NCI-H2227 (cell line): Measurements from ENCODE around the gene SLC7A4.
A peak's percentile ranks its signal among the peaks of the same experiment; 100 is the strongest.
"Not testable (repeated sequence)": the region's sequence is repeated elsewhere in the genome, so short reads cannot be mapped to it uniquely, and the experiment has no call there.

Experiments used
- DNase-seq: peaks from one replicate; lab custom pipeline; 2025; ENCODE audit not compliant: unreplicated experiment; lab: John Stamatoyannopoulos, UW

SLC7A4 gene

GRCh38 chr22:21064917-21065864 is 32.8 kb upstream of the SLC7A4 start:
- no peak for DNase-seq

DNA sequence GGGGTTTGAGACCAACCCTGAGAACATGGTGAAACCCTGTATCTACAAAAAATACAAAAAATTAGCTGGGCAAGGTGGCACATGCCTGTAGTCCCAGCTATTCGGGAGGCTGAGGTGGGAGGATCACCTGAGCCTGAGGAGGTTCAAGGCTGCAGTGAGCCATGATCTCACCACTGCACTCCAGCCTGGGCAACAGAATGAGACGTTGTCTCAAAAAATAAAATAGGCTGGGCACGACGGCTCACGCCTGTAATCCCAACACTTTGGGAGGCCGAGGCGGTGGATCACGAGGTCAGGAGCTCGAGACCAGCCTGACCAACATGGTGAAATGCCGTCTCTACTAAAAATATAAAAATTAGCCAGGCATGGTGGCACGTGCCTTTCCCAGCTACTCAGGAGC is 32.1 kb upstream of the SLC7A4 start:
- not testable (repeated sequence) for DNase-seq

GRCh38 chr22:21061660-21062321 is 29.4 kb upstream of the SLC7A4 start:
- DNase-seq, result not testable (repeated sequence)

DNA sequence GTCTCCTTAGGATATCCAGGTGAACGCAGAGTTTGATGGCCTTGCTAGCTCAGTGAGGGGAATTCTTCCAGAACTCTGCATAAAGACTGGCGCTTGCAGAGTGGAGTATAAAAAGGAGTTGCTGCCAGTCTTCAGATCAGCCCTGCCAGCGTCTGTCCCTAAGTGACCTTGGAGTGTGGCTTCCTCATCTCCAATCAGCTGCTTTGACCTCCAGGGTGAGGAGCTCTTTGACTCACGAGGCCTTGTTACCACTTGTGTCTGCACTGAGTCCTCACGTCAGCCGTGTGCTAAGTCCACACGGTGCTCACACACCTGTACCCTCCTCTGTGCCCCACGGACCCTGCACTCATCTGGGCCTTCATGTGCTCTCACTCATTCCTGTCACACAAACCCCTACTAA is 28.0 kb upstream of the SLC7A4 start:
- not testable (repeated sequence) for DNase-seq

GRCh38 chr22:21055880-21056319 is 23.5 kb upstream of the SLC7A4 start:
- no peak for DNase-seq

- no peak for DNase-seq
Measured at GRCh38 chr22:21055564-21055834, 23.1 kb upstream of the SLC7A4 start.

- no peak for DNase-seq
Measured at GRCh38 chr22:21054714-21055563, 22.6 kb upstream of the SLC7A4 start.

DNA sequence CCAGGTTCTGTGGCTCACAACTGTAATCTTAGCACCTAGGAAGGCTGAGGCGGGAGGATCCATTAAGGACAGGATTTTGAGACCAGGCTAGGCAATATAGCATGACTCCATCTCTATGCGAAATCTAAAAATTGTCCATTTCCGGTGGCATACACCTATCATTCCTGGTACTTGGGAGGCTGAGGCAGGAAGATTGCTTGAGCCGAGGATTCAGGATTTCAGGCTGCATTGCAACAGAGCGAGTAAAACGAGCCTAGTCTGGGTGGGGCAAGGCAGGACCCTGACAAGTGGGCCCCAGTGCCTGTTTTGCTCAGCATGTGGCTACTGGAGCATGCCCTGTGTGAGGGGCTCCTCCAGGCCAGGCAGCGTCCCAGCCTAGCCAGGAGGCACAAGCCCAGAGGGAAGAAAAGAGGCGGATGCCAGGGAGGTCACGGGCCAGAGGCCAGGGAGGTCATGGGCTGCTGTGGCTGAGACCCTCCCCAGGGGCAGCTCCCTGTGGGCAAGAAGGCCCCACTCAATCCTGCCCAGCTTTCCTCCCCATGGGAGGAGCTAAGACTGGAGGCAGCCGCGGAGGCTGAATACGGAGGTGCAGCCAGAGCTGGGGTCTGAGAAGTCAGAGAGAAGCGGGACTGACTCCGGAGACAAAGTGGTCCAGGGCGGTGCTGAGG is 21.8 kb upstream of the SLC7A4 start:
- no peak for DNase-seq

DNA sequence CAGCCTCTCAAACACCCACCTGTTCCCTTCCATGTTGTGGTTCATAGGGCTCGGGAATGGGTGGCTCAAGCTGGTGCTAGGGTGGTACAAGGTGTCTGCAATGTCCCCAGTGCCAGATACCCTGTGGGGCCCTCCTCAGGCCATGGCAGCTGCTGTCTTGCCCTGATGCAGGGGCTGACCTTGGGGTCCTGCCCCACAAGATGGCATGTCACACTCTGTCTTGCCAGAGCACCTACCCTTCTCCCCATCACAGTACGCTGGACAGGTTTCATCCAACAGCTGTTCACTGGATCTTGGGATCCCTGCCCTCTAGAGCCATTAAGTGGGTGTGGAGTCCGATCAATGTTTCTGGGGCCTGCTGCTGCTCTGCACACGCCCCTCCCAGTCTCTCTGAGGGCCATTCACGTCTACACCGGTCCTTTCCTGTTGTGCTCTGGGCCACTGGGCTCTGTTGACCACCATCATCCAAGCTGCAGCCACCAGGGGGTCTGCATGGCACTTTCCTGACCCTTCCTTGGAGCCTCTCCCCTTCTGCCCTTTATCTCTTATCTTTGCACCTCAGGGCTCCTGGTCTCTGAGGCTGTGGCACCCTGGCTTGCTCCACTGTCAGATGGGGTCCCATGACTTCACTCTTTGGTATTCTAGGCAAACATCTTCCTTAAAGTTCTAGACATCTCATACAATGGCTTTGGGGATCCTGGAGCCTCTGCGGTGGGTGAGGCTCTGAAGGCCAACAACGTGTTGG is 20.5 kb upstream of the SLC7A4 start:
- no peak for DNase-seq

DNA sequence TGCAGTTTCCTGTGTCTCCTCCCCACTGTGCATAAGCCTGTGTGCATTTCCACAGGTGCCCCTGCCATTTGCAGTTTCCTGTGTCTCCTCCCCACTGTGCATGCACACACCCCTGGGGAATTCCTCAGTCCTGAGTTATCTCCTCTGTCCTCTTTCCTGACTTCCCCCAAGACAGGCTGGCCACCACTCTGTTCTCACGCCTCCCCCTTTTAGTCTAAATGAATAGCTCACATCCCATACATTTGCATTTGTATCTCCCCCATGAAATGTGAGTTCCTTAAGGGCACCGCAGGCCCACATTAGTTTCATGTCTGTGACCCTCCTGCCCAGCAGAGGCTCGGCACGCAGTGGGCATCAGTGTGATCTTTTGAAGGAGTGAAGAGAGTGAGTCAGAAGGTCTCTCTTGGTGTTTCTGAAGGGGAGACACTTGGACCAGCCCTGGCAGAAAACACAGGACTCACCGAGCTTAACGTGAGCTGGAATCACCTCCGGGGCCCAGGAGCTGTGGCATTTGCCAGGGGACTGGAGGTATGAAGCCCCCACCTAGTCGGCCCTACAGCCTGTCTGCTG is 19.6 kb upstream of the SLC7A4 start:
- no peak for DNase-seq

DNA sequence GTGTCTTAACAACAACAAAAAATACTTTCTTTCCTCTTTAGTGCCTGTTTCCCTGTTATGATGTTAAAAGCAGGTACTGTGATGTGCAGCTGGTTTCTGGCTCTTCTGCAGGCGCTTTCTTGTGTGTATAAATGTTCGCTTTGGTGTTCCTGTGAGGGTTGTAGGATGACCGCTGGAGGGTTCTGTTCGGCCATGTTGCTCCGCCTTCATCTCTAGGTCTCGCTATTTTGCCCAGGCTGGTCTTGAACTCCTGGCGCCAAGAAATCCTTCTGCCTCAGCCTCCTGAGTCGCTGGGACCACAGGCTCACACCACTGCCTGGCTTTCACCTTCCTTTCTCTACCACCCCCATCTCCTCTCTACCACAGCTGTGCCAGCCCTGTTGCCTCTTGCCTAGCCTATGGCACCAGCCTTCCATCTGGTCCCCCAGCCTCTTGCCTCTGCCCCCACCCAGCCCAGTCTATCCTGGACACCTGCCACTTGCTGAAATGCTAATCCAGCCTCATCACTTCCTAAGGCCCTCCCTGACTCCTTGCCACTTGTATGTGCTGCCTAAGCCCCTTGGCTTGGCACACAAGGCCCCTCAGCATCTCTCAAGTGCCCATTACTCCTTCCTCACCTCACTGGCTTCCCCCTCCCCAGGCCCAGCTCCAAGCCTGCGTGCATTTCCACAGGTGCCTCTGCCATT is 18.9 kb upstream of the SLC7A4 start:
- DNase-seq, result no peak

DNA sequence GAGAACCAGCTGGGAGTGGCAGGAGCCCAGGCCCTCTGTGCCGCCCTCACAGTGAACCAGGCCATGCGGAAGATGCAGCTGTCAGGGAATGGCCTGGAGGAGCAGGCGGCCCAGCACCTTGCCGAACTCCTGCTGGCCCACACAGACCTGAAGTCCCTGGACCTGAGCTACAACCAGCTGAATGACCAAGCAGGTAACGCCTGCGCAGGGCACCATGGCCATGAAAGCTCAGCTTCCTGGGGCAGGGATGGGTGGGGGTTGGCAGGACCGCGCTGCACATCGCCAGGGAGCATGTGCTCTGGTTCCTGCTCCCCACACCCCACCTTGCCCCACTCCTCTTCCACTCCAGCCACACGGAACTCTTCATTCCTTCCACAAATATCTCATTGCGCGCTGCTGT is 16.6 kb upstream of the SLC7A4 start:
- not testable (repeated sequence) for DNase-seq

DNA sequence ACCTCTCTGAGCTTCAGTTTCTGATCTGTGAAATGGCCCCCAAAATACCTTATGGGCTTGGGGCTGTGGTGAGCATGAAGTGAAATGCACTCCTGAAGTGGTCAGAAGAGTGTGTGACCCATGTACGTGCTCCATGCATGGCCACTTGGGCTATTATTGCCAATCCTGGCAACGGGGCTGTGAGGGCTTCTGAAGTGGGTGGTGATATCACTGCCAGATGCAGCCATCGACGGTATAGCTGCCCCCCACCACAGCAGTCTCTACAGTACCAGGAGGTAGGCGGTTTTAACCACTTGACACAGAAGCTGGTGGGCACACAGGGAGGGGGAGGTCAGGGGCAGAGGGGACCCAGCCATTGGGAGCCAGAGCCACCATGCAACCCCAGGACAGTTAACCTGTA is 16.1 kb upstream of the SLC7A4 start:
- DNase-seq, result not testable (repeated sequence)

- DNase-seq, result no peak
Measured at GRCh38 chr22:21047730-21048129, 15.4 kb upstream of the SLC7A4 start.

- DNase-seq, result no peak
Measured at GRCh38 chr22:21047035-21047661, 14.8 kb upstream of the SLC7A4 start.

DNA sequence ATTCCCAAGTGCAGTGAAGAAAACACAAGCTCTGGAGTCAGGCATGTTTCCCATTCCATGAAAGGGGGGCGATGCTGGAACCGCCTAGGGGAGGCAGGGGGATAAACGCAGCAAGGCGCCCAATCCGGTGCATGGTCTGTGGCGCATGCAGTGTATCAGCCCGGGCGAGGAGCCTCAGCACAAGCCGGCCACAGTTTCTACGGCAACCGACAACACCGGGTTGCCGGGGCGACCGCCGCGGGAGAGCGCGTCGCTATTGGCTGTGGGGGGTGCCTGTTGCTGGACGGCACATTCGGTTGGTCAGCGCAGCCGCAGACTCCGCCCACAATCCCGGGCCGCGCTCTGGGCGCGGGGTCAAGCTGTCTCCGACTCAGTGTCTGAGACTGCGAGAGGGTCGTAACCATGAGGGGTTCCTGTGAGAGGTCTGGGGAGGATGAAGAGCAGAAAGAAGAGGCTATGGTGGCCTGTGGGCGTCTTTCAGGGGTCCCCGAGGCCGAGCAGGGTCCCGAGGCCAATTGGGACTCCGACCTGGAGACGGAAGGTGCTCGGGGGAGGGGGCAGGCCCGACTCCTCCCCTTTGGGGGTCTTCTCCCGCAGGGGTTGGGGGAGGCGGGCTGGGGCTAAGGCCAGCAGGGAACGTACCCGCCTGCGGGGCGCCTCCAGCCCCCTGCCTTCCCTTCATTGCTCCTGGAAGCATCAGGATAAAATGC is 13.4 kb upstream of the SLC7A4 start, which contains the start of gene LRRC74B:
Gene LRRC74B, plus strand, starts transcription at position 362 of the 710 bp plus-strand sequence. Its CDS starts 41 bp downstream, at position 403.
- peak; percentile 97 for DNase-seq

DNA sequence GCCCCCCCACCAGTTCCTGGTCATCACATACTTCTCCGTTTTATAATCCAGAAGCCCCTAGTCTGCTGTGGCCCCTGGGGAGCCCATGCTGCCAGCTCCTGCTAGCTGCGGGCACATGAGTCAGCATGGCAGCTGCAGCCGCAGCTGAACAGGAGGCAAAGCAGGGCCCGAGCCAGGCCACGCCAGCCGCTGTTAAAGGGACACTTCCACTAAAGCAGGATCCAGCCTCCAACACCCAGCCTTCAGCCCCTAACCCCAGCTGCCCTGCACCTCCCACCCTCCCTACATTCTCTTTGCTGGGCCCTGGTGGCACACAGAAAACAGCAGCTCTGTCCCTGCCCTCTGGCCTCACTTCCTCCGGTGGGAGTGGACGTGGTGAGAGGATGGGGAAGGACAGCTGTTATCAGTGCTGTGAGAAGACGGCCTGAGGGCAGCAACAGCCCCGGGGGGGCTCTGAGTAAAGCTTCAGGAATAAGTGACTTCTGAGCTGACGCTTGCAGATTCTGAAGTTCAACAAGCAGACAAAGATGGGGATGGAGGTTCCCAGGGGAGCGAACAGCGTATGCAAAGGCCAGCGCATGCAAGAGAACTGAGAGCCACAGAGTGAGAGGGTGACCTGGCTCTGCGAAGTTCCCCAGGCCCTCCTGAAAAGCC is 12.7 kb upstream of the SLC7A4 start:
- DNase-seq, result peak; percentile 56
